ENCODE data around the gene AVPR2.

- TF ChIP-seq CTCF (IDR thresholded peaks at IDR 0.05; ENCODE audit: borderline replicate concordance, extremely low read depth, low read length, poor library complexity, severe bottlenecking), result no peak
- TF ChIP-seq EZH2 (IDR thresholded peaks at IDR 0.05; ENCODE audit: borderline replicate concordance, low read depth, low read length, severe bottlenecking), result no peak
These were observed 20.9 kb downstream of the AVPR2 start for GRCh38 chrX:153925387-153925738.

Data from DND-41 (cell line).